Central memory CD8-positive, alpha-beta T cell (primary cell): ENCODE results near the gene GPR152.

Source experiments
- ATAC-seq: fragments of 150-1000 bp; cut with Tn5 transposase; replicated peaks from 2 replicates; pipeline ENCODE4 v1.10.0; 2022; ENCODE audit warnings: mild to moderate bottlenecking, moderate FRiP score, moderate number of reproducible peaks; ENCODE audit not compliant: poor library complexity, severe bottlenecking; ENCODE audit errors: extremely low read depth
- DNase-seq, 2 donors: peaks; one replicate each; pipeline ENCODE4 v3.0.0; 2021; ENCODE audit warnings: low spot score in 2 of 2
- H3K27ac Mint-ChIP-seq: one replicate; pipeline ENCODE4 v1.8.0; 2022; ENCODE audit warnings: low read depth, mild to moderate bottlenecking, moderate library complexity, mixed read lengths
- H3K27me3 Mint-ChIP-seq: one replicate; pipeline ENCODE4 v1.8.0; 2022; ENCODE audit warnings: mixed read lengths
- H3K36me3 Mint-ChIP-seq: one replicate; pipeline ENCODE4 v1.8.0; 2022; ENCODE audit warnings: mild to moderate bottlenecking, moderate library complexity, mixed read lengths; ENCODE audit not compliant: insufficient read depth
- H3K4me1 Mint-ChIP-seq: one replicate; pipeline ENCODE4 v1.8.0; 2022; ENCODE audit warnings: mixed read lengths
- H3K4me3 Mint-ChIP-seq: one replicate; pipeline ENCODE4 v1.8.0; 2022; ENCODE audit warnings: mild to moderate bottlenecking, moderate library complexity, mixed read lengths
- H3K9me3 Mint-ChIP-seq: one replicate; pipeline ENCODE4 v1.8.0; 2022; ENCODE audit warnings: mixed read lengths

GPR152 gene

GRCh38 chr11:67439321-67440228 lies 13.0 kb downstream of the GPR152 start:
- Mint-ChIP-seq H3K4me1 (peaks cover 52% of the 10 kb centered on the region), H3K4me3 (peak overlapping the region; percentile 96), H3K36me3 (peaks cover 50% of the 10 kb centered on the region), H3K27ac (peak overlapping the region; percentile 97), H3K27me3 (no peaks in the 10 kb centered on the region), H3K9me3 (no peaks in the 10 kb centered on the region)
- DNase-seq (no peak), ATAC-seq (no peak)

GRCh38 chr11:67438158-67438902 lies 14.2 kb downstream of the GPR152 start:
- peak overlapping the region; percentile 97 for H3K27ac Mint-ChIP-seq
- no peaks in the 10 kb centered on the region for H3K9me3 Mint-ChIP-seq
- no peaks in the 10 kb centered on the region for H3K27me3 Mint-ChIP-seq
- ATAC-seq: peak; percentile 37
- H3K4me1 Mint-ChIP-seq: peaks cover 61% of the 10 kb centered on the region
- H3K36me3 Mint-ChIP-seq: peaks cover 56% of the 10 kb centered on the region
- peak; percentile 62 to 64 for DNase-seq
- peak overlapping the region; percentile 96 for H3K4me3 Mint-ChIP-seq

- Mint-ChIP-seq H3K27me3 (no peaks in the 10 kb centered on the region), H3K4me3 (peak overlapping the region; percentile 96), H3K4me1 (peaks cover 66% of the 10 kb centered on the region), H3K36me3 (peaks cover 59% of the 10 kb centered on the region), H3K9me3 (no peaks in the 10 kb centered on the region), H3K27ac (peak overlapping the region; percentile 97)
- ATAC-seq: no peak
- no peak for DNase-seq
These were observed 14.7 kb downstream of the GPR152 start for GRCh38 chr11:67437809-67438157.

DNA sequence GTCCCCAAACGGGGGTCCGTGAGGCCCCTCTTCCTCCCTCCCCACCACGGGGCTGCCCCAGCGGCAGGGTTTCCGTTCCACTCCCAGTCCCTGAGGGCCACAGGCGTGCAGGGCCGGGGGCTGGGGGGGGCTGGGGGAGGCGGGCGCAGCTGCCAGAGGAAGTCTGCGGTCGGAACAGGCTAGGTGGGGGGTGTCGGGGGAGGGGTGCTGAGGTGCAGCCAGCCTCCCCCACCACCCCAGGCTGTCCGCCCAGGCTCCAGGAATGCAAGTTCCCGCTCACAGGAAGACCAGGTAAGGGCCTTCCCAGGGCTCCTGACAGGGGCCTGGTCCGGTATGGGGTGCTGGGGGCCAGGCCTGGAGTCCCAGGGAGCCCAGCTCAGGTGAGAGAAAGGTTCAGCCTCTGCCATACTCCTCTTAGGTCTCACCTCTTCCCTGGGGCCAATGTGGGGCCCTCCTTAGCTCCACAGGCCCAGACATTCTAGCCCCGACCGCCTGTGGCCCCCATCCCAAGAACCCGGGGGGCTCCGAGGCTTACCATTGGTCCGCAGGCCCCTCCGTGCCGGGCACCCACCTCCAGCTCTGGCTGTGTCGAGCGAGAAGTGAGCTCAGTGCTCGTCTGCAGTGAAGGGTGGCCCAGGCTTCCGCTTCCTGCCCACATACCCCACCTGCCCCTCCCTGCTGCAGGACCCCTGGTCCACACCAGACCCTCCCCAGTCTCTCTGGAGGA lies 15.3 kb downstream of the GPR152 start, which contains the start of gene PTPRCAP:
Gene PTPRCAP, minus strand, starts transcription at position 601 of the 727 bp plus-strand sequence. Its CDS starts 63 bp downstream, at position 538.
- peaks cover 72% of the 10 kb centered on the region for H3K4me1 Mint-ChIP-seq
- peaks cover 59% of the 10 kb centered on the region for H3K36me3 Mint-ChIP-seq
- H3K9me3 Mint-ChIP-seq: no peaks in the 10 kb centered on the region
- peak within 1 kb of the TSS; percentile 97 for H3K27ac Mint-ChIP-seq
- peak within 1 kb of the TSS; percentile 96 for H3K4me3 Mint-ChIP-seq
- peak; percentile 70 for ATAC-seq
- peak in 1 of 2 donors; percentile 67 for DNase-seq
- H3K27me3 Mint-ChIP-seq: no peaks in the 10 kb centered on the region

- Mint-ChIP-seq H3K27ac (peak overlapping the region; percentile 97), H3K36me3 (peaks cover 58% of the 10 kb centered on the region), H3K4me1 (peaks cover 74% of the 10 kb centered on the region), H3K27me3 (no peaks in the 10 kb centered on the region), H3K4me3 (peak overlapping the region; percentile 96), H3K9me3 (no peaks in the 10 kb centered on the region)
- DNase-seq (peak in 1 of 2 donors; percentile 47), ATAC-seq (peak; percentile 29)
These were observed 16.0 kb downstream of the GPR152 start for GRCh38 chr11:67436459-67437081.

- DNase-seq: no peak
- Mint-ChIP-seq H3K27me3 (no peaks in the 10 kb centered on the region), H3K4me1 (peaks cover 70% of the 10 kb centered on the region), H3K9me3 (no peaks in the 10 kb centered on the region), H3K36me3 (peaks cover 61% of the 10 kb centered on the region), H3K27ac (peak overlapping the region; percentile 97), H3K4me3 (peak overlapping the region; percentile 96)
- no peak for ATAC-seq
These were observed 16.6 kb downstream of the GPR152 start for GRCh38 chr11:67435727-67436458.

DNA sequence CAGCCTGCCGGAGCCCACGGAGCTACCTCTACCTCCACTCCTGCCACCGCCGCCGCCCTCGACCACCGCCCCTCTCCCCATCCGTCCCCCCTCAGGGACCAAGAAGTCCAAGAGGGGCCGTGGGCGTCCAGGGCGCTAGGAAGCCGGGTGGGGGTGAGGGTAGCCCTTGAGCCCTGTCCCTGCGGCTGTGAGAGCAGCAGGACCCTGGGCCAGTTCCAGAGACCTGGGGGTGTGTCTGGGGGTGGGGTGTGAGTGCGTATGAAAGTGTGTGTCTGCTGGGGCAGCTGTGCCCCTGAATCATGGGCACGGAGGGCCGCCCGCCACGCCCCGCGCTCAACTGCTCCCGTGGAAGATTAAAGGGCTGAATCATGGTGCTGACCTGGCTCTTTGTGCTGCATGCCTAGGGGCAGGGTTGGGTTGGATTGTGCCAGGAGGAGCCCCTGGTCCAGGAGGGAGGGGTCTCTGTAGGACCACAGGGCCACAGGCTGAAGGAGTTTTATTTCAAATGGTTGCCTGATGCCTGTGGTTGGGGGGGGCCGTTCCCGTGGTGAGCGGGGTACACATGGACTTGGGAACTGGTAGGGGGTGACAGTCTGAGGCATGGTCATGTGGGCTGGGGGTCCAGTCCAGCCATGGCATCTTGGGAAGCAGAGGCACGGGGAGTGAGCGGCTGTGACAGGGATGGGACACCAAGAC lies 17.4 kb downstream of the GPR152 start:
- Mint-ChIP-seq H3K4me3 (peak overlapping the region; percentile 96), H3K27ac (peak overlapping the region; percentile 97), H3K36me3 (peaks cover 59% of the 10 kb centered on the region), H3K9me3 (no peaks in the 10 kb centered on the region), H3K4me1 (peaks cover 62% of the 10 kb centered on the region), H3K27me3 (no peaks in the 10 kb centered on the region)
- no peak for DNase-seq
- ATAC-seq: no peak

DNA sequence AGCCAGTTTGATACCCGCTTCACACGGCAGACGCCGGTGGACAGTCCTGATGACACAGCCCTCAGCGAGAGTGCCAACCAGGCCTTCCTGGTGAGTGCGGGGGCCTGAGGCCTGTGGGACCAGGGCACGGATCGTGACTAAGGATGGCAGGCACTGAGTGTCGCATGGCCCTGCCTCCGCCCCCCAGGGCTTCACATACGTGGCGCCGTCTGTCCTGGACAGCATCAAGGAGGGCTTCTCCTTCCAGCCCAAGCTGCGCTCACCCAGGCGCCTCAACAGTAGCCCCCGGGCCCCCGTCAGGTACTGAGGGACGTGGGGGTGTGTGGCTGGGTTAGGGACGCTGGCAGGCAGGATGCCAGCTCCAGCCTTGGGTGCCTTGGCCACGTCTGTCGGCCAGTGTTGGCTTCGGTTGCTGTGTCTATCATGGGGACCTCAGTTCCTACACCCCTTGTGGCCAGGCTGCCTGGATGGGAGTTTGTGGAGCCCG lies 18.1 kb downstream of the GPR152 start:
- ATAC-seq (no peak), DNase-seq (no peak)
- Mint-ChIP-seq H3K27ac (peak overlapping the region; percentile 62), H3K4me1 (peaks cover 55% of the 10 kb centered on the region), H3K27me3 (no peaks in the 10 kb centered on the region), H3K9me3 (no peaks in the 10 kb centered on the region), H3K36me3 (peaks cover 60% of the 10 kb centered on the region), H3K4me3 (peak overlapping the region; percentile 96)

- Mint-ChIP-seq H3K9me3 (no peaks in the 10 kb centered on the region), H3K27me3 (no peaks in the 10 kb centered on the region), H3K4me1 (peaks cover 52% of the 10 kb centered on the region), H3K4me3 (peak overlapping the region; percentile 96), H3K36me3 (peaks cover 57% of the 10 kb centered on the region), H3K27ac (peak overlapping the region; percentile 62)
- no peak for DNase-seq
- ATAC-seq: no peak
These were observed 18.8 kb downstream of the GPR152 start for GRCh38 chr11:67433536-67434394.

- no peak for DNase-seq
- H3K9me3 Mint-ChIP-seq: no peaks in the 10 kb centered on the region
- peak overlapping the region; percentile 96 for H3K4me3 Mint-ChIP-seq
- no peaks in the 10 kb centered on the region for H3K27me3 Mint-ChIP-seq
- ATAC-seq: no peak
- H3K27ac Mint-ChIP-seq: peak overlapping the region; percentile 62
- peaks cover 54% of the 10 kb centered on the region for H3K4me1 Mint-ChIP-seq
- H3K36me3 Mint-ChIP-seq: peaks cover 63% of the 10 kb centered on the region
These were observed 19.7 kb downstream of the GPR152 start for GRCh38 chr11:67432655-67433349.
